Peyer's patch (tissue), 4 donors: ENCODE measurements around the gene KCNQ5. TPM values are rescaled to one million over a fixed set of nuclear protein-coding genes. Genes with fewer than 3 reads are reported as not detected.

Source experiments
- DNase-seq, 3 donors: peaks; one replicate each; pipeline ENCODE4 v3.0.0-alpha.2; 2017 to 2019
- H3K27ac ChIP-seq, 4 donors: fragments of 200-600 bp; sonication (generic); one replicate each; pipeline ENCODE4 v1.5.1; 2016 to 2019
- H3K27me3 ChIP-seq, 2 donors: fragments of 200-600 bp; sonication (generic); one replicate each; pipeline ENCODE4 v1.5.1; 2019
- H3K36me3 ChIP-seq, 3 donors: fragments of 200-600 bp; sonication (generic); one replicate each; pipeline ENCODE4 v1.5.1; 2016 to 2019
- H3K4me1 ChIP-seq, 4 donors: fragments of 200-600 bp; sonication (generic); one replicate each; pipeline ENCODE4 v1.5.1; 2016 to 2019
- H3K4me3 ChIP-seq, 4 donors: fragments of 200-600 bp; sonication (generic); 1 replicate in 3 of 4; 2 replicates in 1 of 4; pipeline ENCODE4 v1.5.1; 2016 to 2019; ENCODE audit warnings: mild to moderate bottlenecking in 1 of 4
- H3K9me3 ChIP-seq, 4 donors: fragments of 200-600 bp; sonication (generic); one replicate each; pipeline ENCODE4 v1.5.1; 2016 to 2019; ENCODE audit warnings: mild to moderate bottlenecking in 1 of 4
- CTCF ChIP-seq, 6 experiments: fragments of 450-650 bp in 4 of 6; fragments of 200-600 bp in 2 of 6; sonication (generic) in 1 of 6; IDR thresholded peaks; one replicate each; pipeline ENCODE4 v1.5.1; 2017 to 2019; ENCODE audit warnings: antibody characterized with exemption in 6 of 6, mild to moderate bottlenecking in 3 of 6, moderate library complexity in 1 of 6
- POLR2A ChIP-seq, 2 donors: fragments of 450-650 bp; IDR thresholded peaks; one replicate each; pipeline ENCODE4 v1.5.1; 2017; ENCODE audit warnings: antibody characterized with exemption in 2 of 2, mild to moderate bottlenecking in 2 of 2, moderate library complexity in 2 of 2
- total RNA-seq, 4 donors: library from RNA; depleted of rRNA; stranded (reverse); fragments of >200 nt; gene quantifications; one replicate each; pipeline ENCODE4 v1.1.0, GENCODE V29; 2016

KCNQ5 gene
- total RNA-seq, 4 donors from 2014 or later = 0.27 to 5.0 (median 0.38) TPM; not detected in 1

- no peak for DNase-seq
- Histone ChIP-seq H3K4me3 (no peak overlapping the region), H3K4me1 (no peaks in the 10 kb centered on the region), H3K27ac (no peak overlapping the region), H3K9me3 (no peaks in the 10 kb centered on the region), H3K36me3 (no peaks in the 10 kb centered on the region), H3K27me3 (no peaks in the 10 kb centered on the region)
- TF ChIP-seq POLR2A (IDR thresholded peaks at IDR 0.05) (no peak), CTCF (IDR thresholded peaks at IDR 0.05) (no peak)
Observed at GRCh38 chr6:72792692-72793091, 170.8 kb downstream of the KCNQ5 start.

GRCh38 chr6:72793641-72794395 is 172.0 kb downstream of the KCNQ5 start:
- Histone ChIP-seq H3K4me1 (no peaks in the 10 kb centered on the region), H3K27ac (no peak overlapping the region), H3K27me3 (no peaks in the 10 kb centered on the region), H3K9me3 (no peaks in the 10 kb centered on the region), H3K4me3 (no peak overlapping the region), H3K36me3 (no peaks in the 10 kb centered on the region)
- no peak for DNase-seq
- no peak for TF ChIP-seq POLR2A (IDR thresholded peaks at IDR 0.05)
- no peak for TF ChIP-seq CTCF (IDR thresholded peaks at IDR 0.05)

GRCh38 chr6:72798196-72798595 is 176.3 kb downstream of the KCNQ5 start:
- Histone ChIP-seq H3K9me3 (no peaks in the 10 kb centered on the region), H3K27me3 (no peaks in the 10 kb centered on the region), H3K4me1 (no peaks in the 10 kb centered on the region), H3K36me3 (no peaks in the 10 kb centered on the region), H3K4me3 (no peak overlapping the region), H3K27ac (no peak overlapping the region)
- TF ChIP-seq CTCF (IDR thresholded peaks at IDR 0.05) = no peak
- TF ChIP-seq POLR2A (IDR thresholded peaks at IDR 0.05) = no peak
- no peak for DNase-seq

GRCh38 chr6:72809746-72810379 is 188.0 kb downstream of the KCNQ5 start:
- TF ChIP-seq CTCF (IDR thresholded peaks at IDR 0.05) (no peak), POLR2A (IDR thresholded peaks at IDR 0.05) (no peak)
- H3K4me1 ChIP-seq = no peaks in the 10 kb centered on the region
- no peak for DNase-seq
- no peaks in the 10 kb centered on the region for H3K9me3 ChIP-seq
- no peaks in the 10 kb centered on the region for H3K27me3 ChIP-seq
- no peak overlapping the region for H3K27ac ChIP-seq
- H3K4me3 ChIP-seq = no peak overlapping the region
- no peaks in the 10 kb centered on the region for H3K36me3 ChIP-seq

GRCh38 chr6:72810571-72811280 is 188.9 kb downstream of the KCNQ5 start:
- H3K4me1 ChIP-seq = no peaks in the 10 kb centered on the region
- DNase-seq = no peak

More at GRCh38 chr6:72810571-72811280, 188.9 kb downstream of the KCNQ5 start:
- TF ChIP-seq CTCF (IDR thresholded peaks at IDR 0.05) (no peak), POLR2A (IDR thresholded peaks at IDR 0.05) (no peak)
- H3K9me3 ChIP-seq = no peaks in the 10 kb centered on the region
- no peak overlapping the region for H3K4me3 ChIP-seq
- H3K27me3 ChIP-seq = no peaks in the 10 kb centered on the region
- H3K27ac ChIP-seq = no peak overlapping the region
- no peaks in the 10 kb centered on the region for H3K36me3 ChIP-seq
